H1 (cell line): ENCODE data around the gene P2RX1. TPM values are rescaled to one million over a fixed set of nuclear protein-coding genes. Genes with fewer than 3 reads are reported as not detected.

Experiments
- CTCF ChIA-PET: fragments of 300-600 bp; sonication (Branson Sonifier 250); formaldehyde crosslinking; loops from one replicate; lab custom pipeline; 2021; ENCODE audit not compliant: partially characterized antibody; lab: Charles Lee
- POLR2A ChIA-PET: fragments of 300-600 bp; sonication (Branson Sonifier 250); formaldehyde crosslinking; loops from one replicate; lab custom pipeline; 2021; ENCODE audit warnings: inconsistent platforms; ENCODE audit not compliant: partially characterized antibody; lab: Charles Lee
- DNase-seq, 2 experiments: peaks; one replicate each; pipeline versions ENCODE4 v3.0.0 to v3.0.0-alpha.2; 2010 to 2022; ENCODE audit warnings: low spot score in 2 of 2, low read depth in 1 of 2, mixed read lengths in 1 of 2
- FAIRE-seq: peaks from 2 replicates; lab custom pipeline; 2011; peaks lifted over from hg19 to GRCh38; lab: Jason Lieb, UNC
- H2AFZ ChIP-seq: 2 replicates; pipeline ENCODE4 v1.8.1; 2012; ENCODE audit warnings: low read length, inconsistent platforms
- H2AK5ac ChIP-seq: 2 replicates; pipeline ENCODE4 v1.6.1; 2013; ENCODE audit warnings: low read depth, low read length
- H2BK120ac ChIP-seq: replicated peaks from 2 replicates; pipeline ENCODE3; 2013; ENCODE audit warnings: low read depth, low read length, inconsistent platforms
- H2BK12ac ChIP-seq: 2 replicates; pipeline ENCODE4 v1.6.1; 2013; ENCODE audit warnings: low read depth, low read length
- H2BK15ac ChIP-seq: 2 replicates; pipeline ENCODE4 v1.6.1; 2013; ENCODE audit warnings: low read length
- H2BK20ac ChIP-seq: 2 replicates; pipeline ENCODE4 v1.6.1; 2013; ENCODE audit warnings: low read length
- H2BK5ac ChIP-seq: 2 replicates; pipeline ENCODE4 v1.6.1; 2013; ENCODE audit warnings: low read depth, low read length
- H3K14ac ChIP-seq: 2 replicates; pipeline ENCODE4 v1.6.1; 2013; ENCODE audit warnings: inconsistent platforms; ENCODE audit not compliant: insufficient read length
- H3K18ac ChIP-seq: 2 replicates; pipeline ENCODE4 v1.6.1; 2013; ENCODE audit warnings: low read length; ENCODE audit errors: extremely low read depth
- H3K23ac ChIP-seq: 2 replicates; pipeline ENCODE4 v1.6.1; 2013; ENCODE audit warnings: inconsistent platforms; ENCODE audit not compliant: insufficient read length
- H3K23me2 ChIP-seq: 2 replicates; pipeline ENCODE4 v1.6.1; 2013; ENCODE audit warnings: low read depth, low read length
- H3K27ac ChIP-seq: 2 replicates; pipeline ENCODE4 v1.6.1; 2011; ENCODE audit warnings: low read depth, low read length, inconsistent platforms
- H3K27me3 ChIP-seq, 4 experiments: replicated peaks in 1 of 4; 1 replicate in 1 of 4; 2 replicates in 3 of 4; pipeline versions ENCODE4 v1.6.1 to v1.8.1; 2011 to 2013; ENCODE audit warnings: low read length in 3 of 4, mild to moderate bottlenecking in 3 of 4, inconsistent platforms in 2 of 4, mixed read lengths in 2 of 4, moderate library complexity in 1 of 4; ENCODE audit not compliant: control insufficient read depth in 3 of 4, insufficient read depth in 3 of 4; ENCODE audit errors: extremely low read depth in 1 of 4
- H3K36me3 ChIP-seq, 4 experiments: 2 replicates each; pipeline versions ENCODE4 v1.6.1 to v1.8.1; 2011 to 2013; ENCODE audit warnings: mild to moderate bottlenecking in 4 of 4, low read length in 3 of 4, moderate library complexity in 2 of 4, control low read depth in 1 of 4, inconsistent platforms in 1 of 4; ENCODE audit not compliant: insufficient read depth in 4 of 4, control insufficient read depth in 2 of 4
- H3K4ac ChIP-seq: replicated peaks from 2 replicates; pipeline ENCODE3; 2013; ENCODE audit warnings: low read length, low read depth, mixed read lengths, inconsistent platforms; ENCODE audit not compliant: insufficient read length
- H3K4me1 ChIP-seq, 4 experiments: replicated peaks in 1 of 4; 1 replicate in 1 of 4; 2 replicates in 3 of 4; pipeline versions ENCODE4 v1.6.1 to v1.8.1; 2011 to 2013; ENCODE audit warnings: low read length in 3 of 4, inconsistent platforms in 2 of 4, mixed read lengths in 1 of 4; ENCODE audit not compliant: insufficient read depth in 4 of 4, control insufficient read depth in 3 of 4
- H3K4me2 ChIP-seq, 2 experiments: 2 replicates each; pipeline versions ENCODE4 v1.6.1 to v1.8.1; 2011 to 2013; ENCODE audit warnings: low read depth in 2 of 2, low read length in 2 of 2, control low read depth in 1 of 2, inconsistent platforms in 1 of 2, mild to moderate bottlenecking in 1 of 2; ENCODE audit not compliant: insufficient read depth in 1 of 2
- H3K4me3 ChIP-seq, 4 experiments: fragments of 200-600, 300-600 bp in 1 of 4; sonication (generic), shearing (Covaris generic), sonication (Bioruptor Twin) in 1 of 4; 2 replicates each; pipeline versions ENCODE4 v1.5.1 to v1.8.1; 2011 to 2016; ENCODE audit warnings: low read length in 4 of 4, low read depth in 3 of 4, control low read depth in 2 of 4, inconsistent platforms in 2 of 4, mild to moderate bottlenecking in 2 of 4, mixed read lengths in 1 of 4, moderate library complexity in 1 of 4; ENCODE audit not compliant: insufficient read depth in 2 of 4; ENCODE audit errors: extremely low read depth in 1 of 4
- H3K56ac ChIP-seq: replicated peaks from 2 replicates; pipeline ENCODE3; 2013; ENCODE audit warnings: low read depth, mild to moderate bottlenecking, mixed read lengths, low read length, inconsistent platforms; ENCODE audit not compliant: insufficient read length
- H3K79me1 ChIP-seq: 2 replicates; pipeline ENCODE4 v1.6.1; 2013; ENCODE audit warnings: low read depth, low read length, control low read depth
- H3K79me2 ChIP-seq, 2 experiments: 2 replicates each; pipeline versions ENCODE4 v1.6.1 to v1.8.1; 2012 to 2013; ENCODE audit warnings: low read length in 2 of 2, mild to moderate bottlenecking in 2 of 2, inconsistent platforms in 1 of 2; ENCODE audit not compliant: insufficient read depth in 2 of 2, control insufficient read depth in 1 of 2
- H3K9ac ChIP-seq, 4 experiments: replicated peaks in 1 of 4; 1 replicate in 1 of 4; 2 replicates in 3 of 4; pipeline versions ENCODE4 v1.6.1 to v1.8.1; 2011 to 2013; ENCODE audit warnings: low read depth in 3 of 4, low read length in 3 of 4, control low read depth in 2 of 4, mild to moderate bottlenecking in 2 of 4, moderate library complexity in 2 of 4, inconsistent platforms in 1 of 4; ENCODE audit errors: extremely low read depth in 1 of 4
- H3K9me3 ChIP-seq, 2 experiments: 2 replicates each; pipeline versions ENCODE4 v1.6.1 to v1.8.1; 2012 to 2013; ENCODE audit warnings: mild to moderate bottlenecking in 2 of 2, moderate library complexity in 2 of 2, control low read depth in 1 of 2, inconsistent platforms in 1 of 2, low read depth in 1 of 2, low read length in 1 of 2, mixed read lengths in 1 of 2; ENCODE audit not compliant: insufficient read depth in 2 of 2
- H4K20me1 ChIP-seq, 2 experiments: replicated peaks in 1 of 2; 2 replicates each; pipeline versions ENCODE3 to v1.8.1; 2011 to 2013; ENCODE audit warnings: inconsistent platforms in 2 of 2, low read length in 2 of 2, mild to moderate bottlenecking in 1 of 2; ENCODE audit not compliant: insufficient read depth in 2 of 2, control insufficient read depth in 1 of 2
- H4K5ac ChIP-seq: 2 replicates; pipeline ENCODE4 v1.6.1; 2013; ENCODE audit warnings: low read length, low read depth, mixed read lengths, inconsistent platforms; ENCODE audit not compliant: insufficient read length
- H4K8ac ChIP-seq: 2 replicates; pipeline ENCODE4 v1.8.0; 2013; ENCODE audit warnings: mild to moderate bottlenecking, moderate library complexity, low read length, inconsistent platforms; ENCODE audit not compliant: insufficient read depth; ENCODE audit errors: extremely low read depth
- H4K91ac ChIP-seq: replicated peaks from 2 replicates; pipeline ENCODE3; 2013; ENCODE audit warnings: low read length, mixed read lengths, inconsistent platforms; ENCODE audit not compliant: insufficient read length
- CEBPB ChIP-seq: IDR thresholded peaks from 2 replicates; pipeline ENCODE4 v1.6.1; 2012; ENCODE audit warnings: low read depth, low read length
- CHD2 ChIP-seq: IDR thresholded peaks from 2 replicates; pipeline ENCODE4 v1.6.1; 2012; ENCODE audit warnings: low read length, improper control_type of control experiment
- CREB1 ChIP-seq: IDR thresholded peaks from 2 replicates; pipeline ENCODE4 v1.6.1; 2012; ENCODE audit warnings: inconsistent platforms
- CTBP2 ChIP-seq: IDR thresholded peaks from 2 replicates; pipeline ENCODE4 v1.7.0; 2011; ENCODE audit warnings: borderline replicate concordance, mild to moderate bottlenecking, moderate library complexity, mixed read lengths, low read length; ENCODE audit not compliant: insufficient read depth, insufficient read length
- EZH2 ChIP-seq: fragments of 200-600 bp; sonication (generic); IDR thresholded peaks from 2 replicates; pipeline ENCODE4 v1.7.1; 2012; ENCODE audit warnings: low read depth, mild to moderate bottlenecking, moderate library complexity, low read length, inconsistent platforms; ENCODE audit not compliant: severe bottlenecking
- GABPA ChIP-seq: IDR thresholded peaks from 2 replicates; pipeline ENCODE4 v1.6.1; 2011; ENCODE audit warnings: mild to moderate bottlenecking, low read length, moderate library complexity, borderline replicate concordance; ENCODE audit not compliant: insufficient read depth
- JUND ChIP-seq: IDR thresholded peaks from 2 replicates; pipeline ENCODE4 v1.6.1; 2011; ENCODE audit warnings: mild to moderate bottlenecking, improper control_type of control experiment, low read length
- MAFK ChIP-seq: IDR thresholded peaks from 2 replicates; pipeline ENCODE4 v1.6.1; 2012; ENCODE audit warnings: low read depth, mild to moderate bottlenecking, improper control_type of control experiment, low read length
- POLR2A ChIP-seq, 2 experiments: IDR thresholded peaks; 1 replicate in 1 of 2; 2 replicates in 1 of 2; pipeline ENCODE4 v1.6.1; 2011; ENCODE audit warnings: low read depth in 2 of 2, low read length in 2 of 2, mild to moderate bottlenecking in 2 of 2; ENCODE audit errors: control extremely low read depth in 1 of 2
- SIX5 ChIP-seq: IDR thresholded peaks from 2 replicates; pipeline ENCODE4 v1.6.1; 2011; ENCODE audit warnings: mild to moderate bottlenecking, low read depth, low read length
- SUZ12 ChIP-seq: fragments of 200-600 bp; sonication (generic); IDR thresholded peaks from 2 replicates; pipeline ENCODE4 v1.6.1; 2012; ENCODE audit warnings: mild to moderate bottlenecking, inconsistent platforms, low read length, moderate library complexity, mixed read lengths
- TAF7 ChIP-seq: optimal IDR thresholded peaks from 2 replicates; pipeline ENCODE3; 2011; ENCODE audit warnings: low read depth, mild to moderate bottlenecking, inconsistent platforms, low read length, moderate library complexity, borderline replicate concordance
- TBP ChIP-seq: IDR thresholded peaks from 2 replicates; pipeline ENCODE4 v1.6.1; 2011; ENCODE audit warnings: low read depth, low read length, improper control_type of control experiment
- TEAD4 ChIP-seq: IDR thresholded peaks from 2 replicates; pipeline ENCODE4 v1.6.1; 2012; ENCODE audit warnings: low read depth, low read length, inconsistent platforms, mixed read lengths
- WGBS, 2 experiments: shearing (Covaris generic) in 1 of 2; methylation state at CpG; one replicate each; pipeline versions ENCODE4 v1.1.6 to v1.1.7; 2013 to 2015; ENCODE audit warnings: low lambda C conversion rate in 2 of 2, mixed read lengths in 2 of 2, inconsistent platforms in 1 of 2, low coverage in 1 of 2, missing lambda C conversion rate in 1 of 2; ENCODE audit not compliant: insufficient replicate concordance in 2 of 2, insufficient coverage in 1 of 2, insufficient read length in 1 of 2; ENCODE audit errors: extremely low coverage in 1 of 2, missing lambda C conversion rate in 1 of 2; 5-methylcytosine and 5-hydroxymethylcytosine counted together
- polyA plus RNA-seq, 7 experiments: library from polyadenylated mRNA; depleted of rRNA in 3 of 7; stranded (reverse) in 5 of 7; unstranded in 2 of 7; fragments of >200 nt in 5 of 7; fragments of 200-250 nt in 2 of 7; gene quantifications; 1 replicate in 5 of 7; 2 replicates in 1 of 7; 4 replicates in 1 of 7; pipeline versions ENCODE4 v1.2.1 to v1.2.3, GENCODE V29; 2011 to 2013; ENCODE audit warnings: missing spikeins in 2 of 7, mixed read lengths in 2 of 7
- total RNA-seq: library from RNA; stranded (reverse); fragmentation: NEBNext Ultra II Directional; extraction: Animal tissue kit (Norgen Biotek cat#: 25700); gene quantifications from 2 replicates; pipeline ENCODE4 v1.2.1, GENCODE V29; 2021
- TF ChIP-seq, protein P1 (sequence below): IDR thresholded peaks from 2 replicates; pipeline ENCODE4 v1.6.1; 2012; ENCODE audit warnings: inconsistent platforms

P2RX1 gene
- total and polyA plus RNA-seq, 2 of the 8 experiments (the other 6 are each of a cell fraction or from before 2014, with no cell fraction given) = 0.45 to 1.1 TPM

DNA sequence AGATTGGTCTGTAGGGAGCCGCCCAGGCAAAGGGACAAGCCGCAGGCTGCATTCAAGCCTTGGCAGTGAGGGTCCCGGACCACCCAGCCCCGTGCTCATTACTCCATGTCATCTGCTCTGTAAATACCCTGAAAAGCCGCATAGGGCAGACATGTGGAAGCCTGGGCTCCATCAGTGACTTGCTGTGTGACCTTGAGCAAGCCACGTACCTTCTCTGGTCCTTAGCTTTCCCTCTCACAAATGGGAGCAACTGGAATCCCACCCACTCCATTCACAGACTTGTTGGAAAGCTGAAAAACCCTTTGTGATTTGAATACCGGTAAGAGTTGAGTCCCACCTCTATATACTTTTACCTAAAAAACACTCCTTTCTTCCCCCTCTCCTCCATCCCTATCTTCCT lies 35.3 kb downstream of the P2RX1 start:
- Histone ChIP-seq H3K27me3 (no peaks in the 10 kb centered on the region), H2BK5ac (no peak overlapping the region), H3K9ac (no peak overlapping the region), H2BK120ac (no peak overlapping the region), H2BK15ac (no peak overlapping the region), H3K27ac (no peak overlapping the region), H3K4ac (no peak overlapping the region), H4K20me1 (peaks cover 0 to 3% of the 10 kb centered on the region in 2 experiments), H3K4me2 (no peak overlapping the region), H3K36me3 (peaks cover 3 to 12% (median 5%) of the 10 kb centered on the region in 4 experiments; a peak in 5 of 8 replicates), H3K23me2 (no peaks in the 10 kb centered on the region), H3K56ac (no peak overlapping the region), H3K14ac (no peak overlapping the region), H3K4me3 (no peak overlapping the region), H3K4me1 (no peaks in the 10 kb centered on the region), H2AK5ac (no peak overlapping the region), H3K18ac (no peak overlapping the region), H4K91ac (no peak overlapping the region), H3K23ac (no peak overlapping the region), H3K79me1 (no peaks in the 10 kb centered on the region; the same call in 1 of the 2 replicates), H4K8ac (no peak overlapping the region), H2AFZ (no peak overlapping the region), H3K79me2 (no peaks in the 10 kb centered on the region), H2BK12ac (no peak overlapping the region), H2BK20ac (no peak overlapping the region), H3K9me3 (no peaks in the 10 kb centered on the region), H4K5ac (no peak overlapping the region)
- CTCF ChIA-PET = interaction anchor here (1.7 to 5.0 kb wide), 4 partner anchors 17 to 33 kb away, joined by 4 to 33 read pairs (median 22); no protein-coding TSS in a partner anchor
- FAIRE-seq (no peak), DNase-seq (no peak)
- TF ChIP-seq CREB1 (no peak), TAF7 (no peak), SIX5 (no peak), CEBPB (no peak), TEAD4 (no peak), EZH2 (no peak), SUZ12 (no peak), CTBP2 (no peak), POLR2A (IDR thresholded peaks at IDR 0.05; ENCODE audit: control extremely low read depth in 1 of 2, low read depth in 2 of 2, low read length in 2 of 2) (no peak), TBP (no peak), CHD2 (no peak), JUND (no peak), MAFK (no peak), GABPA (no peak)
- TF ChIP-seq, protein P1, sequence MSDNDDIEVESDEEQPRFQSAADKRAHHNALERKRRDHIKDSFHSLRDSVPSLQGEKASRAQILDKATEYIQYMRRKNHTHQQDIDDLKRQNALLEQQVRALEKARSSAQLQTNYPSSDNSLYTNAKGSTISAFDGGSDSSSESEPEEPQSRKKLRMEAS = no peak
- POLR2A ChIA-PET = interaction anchor here (1.4 kb wide), 1 partner anchor 14 kb away, joined by 5 read pairs; no protein-coding TSS in a partner anchor
- WGBS, 2 experiments = 85% methylated on average over 7 of the region's 7 CpGs; no CpG with 5 or more reads in 1 of the 2 experiments
